HepG2 (cell line): ENCODE data around the gene ZC3H18. TPM values are rescaled to one million over a fixed set of nuclear protein-coding genes. Genes with fewer than 3 reads are reported as not detected.
A peak's percentile ranks its signal among the peaks of the same experiment; 100 is the strongest.

Source experiments
- CBFB ChIP-seq: sonication (generic); formaldehyde crosslinking; IDR thresholded peaks from 2 replicates; pipeline ENCODE4 v1.4.0; 2020; ENCODE audit warnings: missing genetic modification reagents
- CEBPB ChIP-seq: IDR thresholded peaks from 2 replicates; pipeline ENCODE4 v1.6.1; 2011; ENCODE audit warnings: low read depth, low read length, improper control_type of control experiment, borderline replicate concordance
- FOSL1 ChIP-seq: sonication (generic); formaldehyde crosslinking; IDR thresholded peaks from 2 replicates; pipeline ENCODE4 v1.9.0; 2021; ENCODE audit warnings: missing genetic modification reagents, borderline replicate concordance
- HINFP ChIP-seq: sonication (generic); formaldehyde crosslinking; IDR thresholded peaks from 2 replicates; pipeline ENCODE4 v1.4.0; 2020; ENCODE audit warnings: low read depth, mild to moderate bottlenecking, missing genetic modification reagents
- HIVEP1 ChIP-seq: sonication (generic); formaldehyde crosslinking; IDR thresholded peaks from 2 replicates; pipeline ENCODE4 v1.4.0; 2020; ENCODE audit warnings: mild to moderate bottlenecking, missing genetic modification reagents
- MTF1 ChIP-seq: sonication (generic); formaldehyde crosslinking; IDR thresholded peaks from 2 replicates; pipeline ENCODE4 v1.5.0; 2020; ENCODE audit warnings: missing genetic modification reagents
- MXD1 ChIP-seq: sonication (generic); formaldehyde crosslinking; IDR thresholded peaks from 2 replicates; pipeline ENCODE4 v1.4.0; 2020; ENCODE audit warnings: mild to moderate bottlenecking, missing genetic modification reagents
- MYNN ChIP-seq: sonication (generic); formaldehyde crosslinking; IDR thresholded peaks from 2 replicates; pipeline ENCODE4 v1.4.0; 2020; ENCODE audit warnings: mild to moderate bottlenecking, low read depth, missing genetic modification reagents
- NONO ChIP-seq, 2 experiments: fragments of 450-650 bp in 1 of 2; sonication (generic) in 1 of 2; formaldehyde crosslinking in 1 of 2; IDR thresholded peaks in 1 of 2; conservative IDR thresholded peaks in 1 of 2; 2 replicates each; pipeline versions ENCODE4 v1.6.1 to v1.8.0; 2017 to 2022; ENCODE audit warnings: mild to moderate bottlenecking in 1 of 2, missing genetic modification reagents in 1 of 2, moderate library complexity in 1 of 2
- POGK ChIP-seq: sonication (generic); formaldehyde crosslinking; conservative IDR thresholded peaks from 2 replicates; pipeline ENCODE4 v1.8.0; 2022; ENCODE audit warnings: mild to moderate bottlenecking, moderate library complexity, missing genetic modification reagents
- SALL2 ChIP-seq: sonication (generic); formaldehyde crosslinking; IDR thresholded peaks from 2 replicates; pipeline ENCODE4 v1.8.1; 2023; ENCODE audit warnings: mild to moderate bottlenecking, missing genetic modification reagents, inconsistent platforms
- SCMH1 ChIP-seq: sonication (generic); formaldehyde crosslinking; IDR thresholded peaks from 2 replicates; pipeline ENCODE4 v1.9.0; 2021; ENCODE audit warnings: missing genetic modification reagents, mild to moderate bottlenecking, borderline replicate concordance
- STAG1 ChIP-seq: sonication (generic); formaldehyde crosslinking; IDR thresholded peaks from 2 replicates; pipeline ENCODE4 v1.4.0; 2020; ENCODE audit warnings: missing genetic modification reagents
- TFDP2 ChIP-seq: sonication (generic); formaldehyde crosslinking; IDR thresholded peaks from 2 replicates; pipeline ENCODE4 v1.4.0; 2020; ENCODE audit warnings: missing genetic modification reagents
- TGIF2 ChIP-seq: IDR thresholded peaks from 2 replicates; pipeline ENCODE4 v1.6.1; 2016; ENCODE audit warnings: control low read depth, missing compliant biosample characterization
- ZBTB8A ChIP-seq: sonication (generic); formaldehyde crosslinking; IDR thresholded peaks from 2 replicates; pipeline ENCODE4 v1.4.0; 2020; ENCODE audit warnings: mild to moderate bottlenecking, low read depth, missing genetic modification reagents, borderline replicate concordance
- ZFY ChIP-seq: sonication (generic); formaldehyde crosslinking; IDR thresholded peaks from 2 replicates; pipeline ENCODE4 v1.4.0; 2020; ENCODE audit warnings: missing genetic modification reagents
- ZMYM3 ChIP-seq: sonication (generic); formaldehyde crosslinking; IDR thresholded peaks from 2 replicates; pipeline ENCODE4 v1.5.1; 2020; ENCODE audit warnings: mild to moderate bottlenecking, missing genetic modification reagents
- ZNF280D ChIP-seq: sonication (generic); formaldehyde crosslinking; IDR thresholded peaks from 2 replicates; pipeline ENCODE4 v1.5.1; 2020; ENCODE audit warnings: mild to moderate bottlenecking, missing genetic modification reagents
- ZNF850 ChIP-seq: sonication (generic); formaldehyde crosslinking; conservative IDR thresholded peaks from 2 replicates; pipeline ENCODE4 v1.9.0; 2021; ENCODE audit warnings: mild to moderate bottlenecking, missing genetic modification reagents
- polyA plus RNA-seq, 8 experiments: library from polyadenylated mRNA; depleted of rRNA in 3 of 8; stranded (reverse) in 7 of 8; unstranded in 1 of 8; fragments of >200 nt; fragmentation: Illumina TruSeq in 4 of 8; extraction: Trizol in 4 of 8; gene quantifications; 2 replicates each; pipeline versions ENCODE4 v1.2.1 to v1.2.3, GENCODE V29; 2011 to 2016; ENCODE audit warnings: low read depth in 4 of 8, missing spikeins in 1 of 8, mixed read lengths in 1 of 8; ENCODE audit not compliant: insufficient read depth in 1 of 8
- total RNA-seq, 5 experiments: library from RNA; depleted of rRNA; stranded (reverse); fragments of >200 nt; fragmentation: Illumina TruSeq; extraction: Trizol; gene quantifications; 2 replicates each; pipeline ENCODE4 v1.2.3, GENCODE V29; 2016; ENCODE audit warnings: low read depth in 1 of 5

Gene ZC3H18
- total and polyA plus RNA-seq, 2 of the 13 experiments (the other 11 are each of a cell fraction or from before 2014, with no cell fraction given), result 11.2 to 27.4 TPM

- TF ChIP-seq MYNN (CRISPR knock-in tag) (no peak), TFDP2 (peak; percentile 78), CEBPB (no peak), ZNF280D (CRISPR knock-in tag) (no peak), ZMYM3 (CRISPR knock-in tag) (no peak), POGK (CRISPR knock-in tag) (peak; percentile 85; the same call in 1 of the 2 replicates), ZNF850 (CRISPR knock-in tag) (no peak), MTF1 (no peak), STAG1 (peak; percentile 6; the same call in 1 of the 2 replicates), SCMH1 (CRISPR knock-in tag) (no peak), CBFB (CRISPR knock-in tag) (peak; percentile 76; the same call in 1 of the 2 replicates), HINFP (CRISPR knock-in tag) (peak; percentile 37; the same call in 1 of the 2 replicates), MXD1 (CRISPR knock-in tag) (peak; percentile 9), ZFY (peak; percentile 98), NONO (IDR thresholded peaks at IDR 0.05) (no peak), NONO (CRISPR knock-in tag; conservative IDR thresholded peaks at IDR 0.05) (peak; percentile 59; the same call in 1 of the 2 replicates), ZBTB8A (CRISPR knock-in tag) (no peak), FOSL1 (CRISPR knock-in tag) (no peak), HIVEP1 (CRISPR knock-in tag) (peak; percentile 27; the same call in 1 of the 2 replicates), SALL2 (CRISPR knock-in tag) (peak; percentile 92), TGIF2 (CRISPR knock-in tag) (peak; percentile 76)
These were observed at the start of gene ZC3H18 (continued) for GRCh38 chr16:88569985-88570690.
